Upper lobe of left lung (tissue), 4 donors: ENCODE data around the gene CD44.

Source experiments
- POLR2A ChIP-seq, 4 donors: fragments of 450-650 bp; IDR thresholded peaks; one replicate each; pipeline ENCODE4 v1.5.1; 2016 to 2017; ENCODE audit warnings: antibody characterized with exemption in 4 of 4, mild to moderate bottlenecking in 2 of 4
- POLR2AphosphoS5 ChIP-seq, 2 donors: sonication (generic); formaldehyde crosslinking; IDR thresholded peaks; one replicate each; pipeline ENCODE4 v1.5.1; 2017; ENCODE audit warnings: antibody characterized with exemption in 2 of 2
- TF ChIP-seq, protein P1 (sequence below), 6 experiments: fragments of 450-650 bp in 4 of 6; fragments of 200-600 bp in 2 of 6; sonication (generic) in 2 of 6; IDR thresholded peaks; one replicate each; pipeline ENCODE4 v1.5.1; 2016 to 2019; ENCODE audit warnings: antibody characterized with exemption in 6 of 6

- TF ChIP-seq POLR2AphosphoS5 (IDR thresholded peaks at IDR 0.05): no peak
- TF ChIP-seq, protein P1, sequence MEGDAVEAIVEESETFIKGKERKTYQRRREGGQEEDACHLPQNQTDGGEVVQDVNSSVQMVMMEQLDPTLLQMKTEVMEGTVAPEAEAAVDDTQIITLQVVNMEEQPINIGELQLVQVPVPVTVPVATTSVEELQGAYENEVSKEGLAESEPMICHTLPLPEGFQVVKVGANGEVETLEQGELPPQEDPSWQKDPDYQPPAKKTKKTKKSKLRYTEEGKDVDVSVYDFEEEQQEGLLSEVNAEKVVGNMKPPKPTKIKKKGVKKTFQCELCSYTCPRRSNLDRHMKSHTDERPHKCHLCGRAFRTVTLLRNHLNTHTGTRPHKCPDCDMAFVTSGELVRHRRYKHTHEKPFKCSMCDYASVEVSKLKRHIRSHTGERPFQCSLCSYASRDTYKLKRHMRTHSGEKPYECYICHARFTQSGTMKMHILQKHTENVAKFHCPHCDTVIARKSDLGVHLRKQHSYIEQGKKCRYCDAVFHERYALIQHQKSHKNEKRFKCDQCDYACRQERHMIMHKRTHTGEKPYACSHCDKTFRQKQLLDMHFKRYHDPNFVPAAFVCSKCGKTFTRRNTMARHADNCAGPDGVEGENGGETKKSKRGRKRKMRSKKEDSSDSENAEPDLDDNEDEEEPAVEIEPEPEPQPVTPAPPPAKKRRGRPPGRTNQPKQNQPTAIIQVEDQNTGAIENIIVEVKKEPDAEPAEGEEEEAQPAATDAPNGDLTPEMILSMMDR (IDR thresholded peaks at IDR 0.05): no peak
- no peak for TF ChIP-seq POLR2A (IDR thresholded peaks at IDR 0.05)
Observed at GRCh38 chr11:35169112-35169511, 30.1 kb downstream of the CD44 start.
